GM23338 (cell line): Measurements from ENCODE around the gene EXOC4.

Source experiments
- CREB1 ChIP-seq: fragments of 250-450 bp; sonication (Bioruptor Pico); IDR thresholded peaks from 2 replicates; pipeline ENCODE4 v1.5.0; 2020; ENCODE audit warnings: low read depth, mild to moderate bottlenecking, moderate library complexity
- EZH2 ChIP-seq: fragments of 200-600 bp; sonication (generic); IDR thresholded peaks from one replicate; pipeline ENCODE4 v1.8.0; 2017; ENCODE audit warnings: antibody characterized with exemption, mild to moderate bottlenecking, low read depth; ENCODE audit not compliant: unreplicated experiment
- EZH2phosphoT487 ChIP-seq: fragments of 200-600 bp; sonication (generic); IDR thresholded peaks from one replicate; pipeline ENCODE4 v1.8.1; 2018; ENCODE audit warnings: antibody characterized with exemption; ENCODE audit not compliant: unreplicated experiment
- POLR2AphosphoS5 ChIP-seq: IDR thresholded peaks from 2 replicates; pipeline ENCODE4 v1.6.1; 2016; ENCODE audit warnings: antibody characterized with exemption, low read depth
- TF ChIP-seq, protein P1 (sequence below), 2 experiments: fragments of 200-600 bp in 1 of 2; sonication (generic) in 1 of 2; conservative IDR thresholded peaks; 2 replicates each; pipeline versions ENCODE4 v1.5.1 to v1.6.1; 2016 to 2017; ENCODE audit warnings: antibody characterized with exemption in 2 of 2, low read depth in 2 of 2, mild to moderate bottlenecking in 2 of 2, moderate library complexity in 1 of 2
- TF ChIP-seq, protein P2 (sequence below): IDR thresholded peaks from 2 replicates; pipeline ENCODE4 v1.6.1; 2016; ENCODE audit warnings: antibody characterized with exemption

DNA sequence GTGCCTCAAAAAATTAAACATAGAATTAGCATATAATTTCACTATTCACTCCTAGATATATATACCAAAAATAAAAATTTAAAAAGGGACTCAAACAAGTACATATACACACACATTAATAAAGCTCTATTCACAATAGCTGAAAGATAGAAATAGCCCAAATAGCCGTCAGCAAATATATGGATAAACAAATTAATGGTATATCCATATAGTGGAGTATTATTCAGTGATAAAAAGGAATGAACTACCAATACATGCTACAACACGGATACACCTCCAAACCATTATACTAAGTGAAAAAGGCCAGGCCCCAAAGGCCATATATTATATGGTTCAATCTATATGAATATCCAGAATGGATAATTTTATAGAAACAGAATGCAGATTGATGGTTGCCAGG is 459.7 kb downstream of the EXOC4 start:
- TF ChIP-seq, protein P1, sequence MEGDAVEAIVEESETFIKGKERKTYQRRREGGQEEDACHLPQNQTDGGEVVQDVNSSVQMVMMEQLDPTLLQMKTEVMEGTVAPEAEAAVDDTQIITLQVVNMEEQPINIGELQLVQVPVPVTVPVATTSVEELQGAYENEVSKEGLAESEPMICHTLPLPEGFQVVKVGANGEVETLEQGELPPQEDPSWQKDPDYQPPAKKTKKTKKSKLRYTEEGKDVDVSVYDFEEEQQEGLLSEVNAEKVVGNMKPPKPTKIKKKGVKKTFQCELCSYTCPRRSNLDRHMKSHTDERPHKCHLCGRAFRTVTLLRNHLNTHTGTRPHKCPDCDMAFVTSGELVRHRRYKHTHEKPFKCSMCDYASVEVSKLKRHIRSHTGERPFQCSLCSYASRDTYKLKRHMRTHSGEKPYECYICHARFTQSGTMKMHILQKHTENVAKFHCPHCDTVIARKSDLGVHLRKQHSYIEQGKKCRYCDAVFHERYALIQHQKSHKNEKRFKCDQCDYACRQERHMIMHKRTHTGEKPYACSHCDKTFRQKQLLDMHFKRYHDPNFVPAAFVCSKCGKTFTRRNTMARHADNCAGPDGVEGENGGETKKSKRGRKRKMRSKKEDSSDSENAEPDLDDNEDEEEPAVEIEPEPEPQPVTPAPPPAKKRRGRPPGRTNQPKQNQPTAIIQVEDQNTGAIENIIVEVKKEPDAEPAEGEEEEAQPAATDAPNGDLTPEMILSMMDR (conservative IDR thresholded peaks at IDR 0.05; ENCODE audit: low read depth in 2 of 2), result no peak
- TF ChIP-seq POLR2AphosphoS5 (no peak), EZH2 (no peak), EZH2phosphoT487 (no peak), CREB1 (no peak)
- TF ChIP-seq, protein P2, sequence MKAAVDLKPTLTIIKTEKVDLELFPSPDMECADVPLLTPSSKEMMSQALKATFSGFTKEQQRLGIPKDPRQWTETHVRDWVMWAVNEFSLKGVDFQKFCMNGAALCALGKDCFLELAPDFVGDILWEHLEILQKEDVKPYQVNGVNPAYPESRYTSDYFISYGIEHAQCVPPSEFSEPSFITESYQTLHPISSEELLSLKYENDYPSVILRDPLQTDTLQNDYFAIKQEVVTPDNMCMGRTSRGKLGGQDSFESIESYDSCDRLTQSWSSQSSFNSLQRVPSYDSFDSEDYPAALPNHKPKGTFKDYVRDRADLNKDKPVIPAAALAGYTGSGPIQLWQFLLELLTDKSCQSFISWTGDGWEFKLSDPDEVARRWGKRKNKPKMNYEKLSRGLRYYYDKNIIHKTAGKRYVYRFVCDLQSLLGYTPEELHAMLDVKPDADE, result no peak
